Stimulated activated CD4-positive, alpha-beta T cell treated with anti-CD3 and anti-CD28 coated beads, TNF-alpha, amount 100 ng/mL, for 24 hours (primary cell): ENCODE results near the gene PARL.
"Not testable (repeated sequence)": the region's sequence is repeated elsewhere in the genome, so short reads cannot be mapped to it uniquely, and the experiment has no call there.

Source experiments
- DNase-seq, 3 experiments: peaks; one replicate each; pipeline ENCODE4 v3.0.0-alpha.2; 2020; ENCODE audit warnings: low read depth in 3 of 3

PARL gene

DNA sequence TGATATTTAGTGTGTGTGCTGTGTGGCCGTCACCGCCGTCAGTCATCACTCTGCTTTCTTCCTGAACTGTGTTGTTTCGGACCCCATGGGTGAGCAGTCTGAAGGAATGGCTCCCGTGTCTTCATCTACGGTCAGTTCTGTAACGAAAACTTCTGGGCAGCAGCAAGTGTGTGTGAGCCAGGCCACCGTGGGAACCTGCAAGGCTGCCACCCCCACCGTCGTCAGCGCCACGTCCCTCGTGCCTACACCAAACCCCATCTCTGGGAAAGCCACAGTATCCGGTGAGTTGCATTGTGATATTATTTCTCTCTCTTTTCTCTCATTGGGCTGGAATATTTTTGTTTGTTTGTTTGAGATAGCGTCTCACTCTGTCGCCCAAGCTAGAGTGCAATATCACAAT lies 94.0 kb downstream of the PARL start:
- no peak for DNase-seq

DNA sequence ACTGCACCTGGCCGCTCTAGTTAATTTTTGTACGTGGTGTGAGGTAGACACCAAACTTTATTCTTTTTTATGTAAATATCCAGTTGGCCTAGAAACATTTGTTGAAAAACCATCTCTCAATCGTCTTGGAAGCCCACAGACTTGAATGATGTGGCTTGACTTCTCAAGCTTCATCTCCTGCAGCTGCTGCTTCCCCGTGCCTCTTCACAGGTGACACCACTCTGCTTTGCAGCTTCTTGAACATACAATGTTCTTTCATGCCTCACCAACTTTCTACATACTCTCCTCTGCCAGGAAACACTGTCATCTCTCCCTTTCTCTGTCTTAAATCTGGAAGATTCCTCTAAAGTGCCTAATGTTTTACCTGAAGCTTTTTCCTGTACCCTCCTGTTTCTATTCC lies 94.9 kb downstream of the PARL start:
- DNase-seq: no peak

DNA sequence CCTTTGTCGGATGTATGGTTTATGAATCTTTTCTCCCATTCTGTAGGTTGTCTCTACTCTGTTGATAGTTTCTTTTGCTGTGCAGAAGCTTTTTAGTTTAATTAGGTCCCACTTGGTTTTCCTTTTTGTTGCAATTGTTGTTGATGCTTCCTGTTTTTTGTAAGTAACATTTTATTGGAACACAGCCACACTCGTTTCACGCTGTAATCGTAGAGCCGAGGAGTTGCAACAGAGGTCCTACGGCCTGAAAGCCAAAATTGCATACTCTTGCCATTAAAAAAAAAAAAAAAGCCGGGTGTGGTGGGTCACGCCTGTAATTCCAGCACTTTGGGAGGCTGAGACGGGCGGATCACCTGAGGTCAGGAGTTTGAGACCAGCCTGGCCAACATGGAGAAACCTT lies 100.2 kb downstream of the PARL start:
- not testable (repeated sequence) for DNase-seq

DNA sequence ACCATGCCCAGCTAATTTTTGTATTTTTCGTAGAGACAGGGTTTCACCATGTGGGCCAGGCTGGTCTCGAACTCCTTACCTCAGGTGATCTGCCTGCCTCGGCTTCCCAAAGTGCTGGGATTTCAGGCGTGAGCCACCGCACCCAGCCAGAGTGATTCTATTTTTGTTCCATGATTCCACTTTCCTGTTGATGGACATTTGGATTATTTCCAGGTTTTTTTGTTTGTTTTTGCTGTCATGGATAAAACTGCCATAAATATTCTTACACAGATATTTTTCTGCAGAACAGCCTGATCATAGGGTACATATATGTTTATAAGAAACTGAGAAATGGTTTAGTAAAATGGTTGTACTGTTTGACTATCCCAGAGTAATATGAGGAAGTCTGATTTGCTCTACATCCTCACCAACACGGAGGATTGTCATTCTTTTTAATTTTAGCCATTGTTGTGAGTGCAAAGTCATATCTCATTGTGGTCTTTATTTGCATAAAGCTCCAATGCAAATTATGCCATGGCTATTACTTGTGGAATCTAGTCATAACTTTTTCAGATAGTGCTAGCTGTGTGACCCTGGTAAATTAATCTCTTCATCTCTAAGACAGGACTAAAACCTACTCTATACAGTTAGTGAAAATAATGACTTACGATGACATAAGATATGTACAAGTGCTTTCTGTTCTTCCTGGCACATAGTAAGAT lies 102.0 kb downstream of the PARL start:
- no peak for DNase-seq

DNA sequence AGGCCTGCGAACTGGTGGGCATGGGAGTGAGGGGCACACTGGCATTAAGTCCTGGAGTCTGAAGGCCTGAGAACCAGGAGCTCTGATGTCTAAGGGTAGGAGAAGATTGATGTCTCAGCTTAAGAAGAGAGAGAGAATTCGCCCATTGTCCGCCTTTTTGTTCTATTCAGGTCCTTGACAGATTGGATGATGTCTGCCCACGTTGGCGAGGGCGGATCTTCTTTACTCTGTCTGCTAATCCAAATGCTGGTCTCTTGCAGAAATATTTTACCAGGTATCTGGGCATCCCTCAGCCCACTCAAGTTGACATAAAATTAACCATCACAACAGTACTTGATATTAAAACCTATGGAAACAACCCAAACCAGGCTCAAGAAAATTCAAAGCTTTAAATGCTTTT lies 103.4 kb downstream of the PARL start:
- DNase-seq: no peak

DNA sequence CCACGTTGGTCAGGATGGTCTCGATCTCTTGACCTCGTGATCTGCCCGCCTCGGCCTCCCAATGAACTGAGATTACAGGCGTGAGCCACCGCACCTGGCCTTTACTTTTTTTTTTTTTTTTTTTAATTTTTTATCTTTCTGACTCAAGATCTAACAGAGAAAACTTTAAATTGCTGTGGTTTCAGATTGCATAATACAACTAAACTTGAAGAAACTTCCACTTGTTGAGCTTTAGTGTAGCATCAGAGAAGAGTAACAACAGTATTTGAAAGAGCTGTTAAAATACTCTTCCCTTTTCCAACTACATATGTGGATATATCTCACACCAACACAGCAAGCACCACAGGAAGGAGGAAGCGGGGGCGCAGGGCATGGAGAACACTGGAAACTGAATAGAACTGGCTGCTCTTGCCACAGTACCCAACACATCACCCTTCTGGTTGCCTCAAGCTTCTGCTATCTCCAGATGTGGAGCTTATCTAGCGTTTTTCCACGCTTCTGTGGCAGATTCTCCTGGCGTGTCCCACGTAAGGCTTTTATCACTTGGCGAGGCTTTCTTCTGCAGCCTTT lies 104.7 kb downstream of the PARL start:
- DNase-seq: no peak
